IMR-90 (cell line): Measurements from ENCODE around the gene PKP3. TPM values are rescaled to one million over a fixed set of nuclear protein-coding genes. Genes with fewer than 3 reads are reported as not detected.

ENCODE experiments used
- ATAC-seq: fragments of 200-7000 bp; cut with Tn5 transposase; 2 replicates; pipeline ENCODE4 v1.9.1; 2020; ENCODE audit warnings: low read depth, mild to moderate bottlenecking, moderate library complexity
- BruUV-seq: library from RNA; stranded (reverse); fragments of 400-500 nt; replicated peaks from 2 replicates; lab custom pipeline; 2021; lab: Mats Ljungman, UMichigan
- CTCF ChIA-PET: fragments of 300-600 bp; formaldehyde crosslinking; extraction: SDS; loops from one replicate; lab custom pipeline; 2021; ENCODE audit warnings: antibody characterized with exemption; lab: Yijun Ruan, JAX
- POLR2A ChIA-PET: fragments of 300-600 bp; sonication (Branson Sonifier 250); formaldehyde crosslinking; loops from one replicate; lab custom pipeline; 2022; ENCODE audit warnings: antibody characterized with exemption; ENCODE audit not compliant: unreplicated experiment; lab: Charles Lee
- DNase-seq: peaks from one replicate; pipeline ENCODE4 v3.0.0; 2013
- H2AFZ ChIP-seq: replicated peaks from 2 replicates; pipeline ENCODE3; 2013; ENCODE audit warnings: low read length, mild to moderate bottlenecking; ENCODE audit not compliant: poor library complexity
- H2AK5ac ChIP-seq: 2 replicates; pipeline ENCODE4 v1.6.1; 2013; ENCODE audit warnings: low read depth, low read length, inconsistent platforms
- H2AK9ac ChIP-seq: replicated peaks from 2 replicates; pipeline ENCODE3; 2013; ENCODE audit warnings: mild to moderate bottlenecking, low read depth, low read length, moderate library complexity; ENCODE audit not compliant: poor library complexity
- H2BK120ac ChIP-seq: 2 replicates; pipeline ENCODE4 v1.6.1; 2013; ENCODE audit warnings: low read depth, low read length, inconsistent platforms
- H2BK15ac ChIP-seq: 3 replicates; pipeline ENCODE4 v1.6.1; 2013; ENCODE audit warnings: low read depth, low read length, inconsistent platforms
- H2BK20ac ChIP-seq: 2 replicates; pipeline ENCODE4 v1.6.1; 2013; ENCODE audit warnings: low read depth, mild to moderate bottlenecking, inconsistent platforms, low read length, moderate library complexity
- H2BK5ac ChIP-seq: 2 replicates; pipeline ENCODE4 v1.6.1; 2013; ENCODE audit warnings: mild to moderate bottlenecking, low read depth, low read length, inconsistent platforms; ENCODE audit not compliant: poor library complexity, severe bottlenecking
- H3K14ac ChIP-seq: replicated peaks from 2 replicates; pipeline ENCODE4 v1.6.1; 2013; ENCODE audit warnings: low read depth, low read length, inconsistent platforms
- H3K18ac ChIP-seq: 2 replicates; pipeline ENCODE4 v1.6.1; 2013; ENCODE audit warnings: low read depth, low read length, control low read depth
- H3K23ac ChIP-seq: 2 replicates; pipeline ENCODE4 v1.6.1; 2013; ENCODE audit warnings: low read depth, low read length, inconsistent platforms
- H3K27ac ChIP-seq: 2 replicates; pipeline ENCODE4 v1.5.1; 2013; ENCODE audit warnings: mild to moderate bottlenecking, control low read depth, low read length; ENCODE audit not compliant: insufficient read depth
- H3K27me3 ChIP-seq: 2 replicates; pipeline ENCODE4 v1.6.1; 2013; ENCODE audit warnings: low read length; ENCODE audit not compliant: control insufficient read depth, insufficient read depth
- H3K36me3 ChIP-seq: 2 replicates; pipeline ENCODE4 v1.6.1; 2013; ENCODE audit warnings: low read length, mixed read lengths; ENCODE audit not compliant: control insufficient read depth, insufficient read depth
- H3K4ac ChIP-seq: 2 replicates; pipeline ENCODE4 v1.6.1; 2013; ENCODE audit warnings: low read depth, low read length, inconsistent platforms
- H3K4me1 ChIP-seq: 2 replicates; pipeline ENCODE4 v1.6.1; 2013; ENCODE audit warnings: low read length, mixed read lengths; ENCODE audit not compliant: control insufficient read depth, insufficient read depth
- H3K4me2 ChIP-seq: 2 replicates; pipeline ENCODE4 v1.6.1; 2013; ENCODE audit warnings: low read depth, mild to moderate bottlenecking, control low read depth, low read length, moderate library complexity
- H3K4me3 ChIP-seq: 2 replicates; pipeline ENCODE4 v1.5.1; 2013; ENCODE audit warnings: low read depth, mild to moderate bottlenecking, control low read depth, low read length, moderate library complexity; ENCODE audit not compliant: insufficient read depth
- H3K56ac ChIP-seq: 2 replicates; pipeline ENCODE4 v1.6.1; 2013; ENCODE audit warnings: low read length, inconsistent platforms; ENCODE audit not compliant: insufficient read depth; ENCODE audit errors: extremely low read depth
- H3K79me1 ChIP-seq, 2 experiments: 2 replicates each; pipeline ENCODE4 v1.6.1; 2013; ENCODE audit warnings: low read length in 2 of 2, inconsistent platforms in 1 of 2, low read depth in 1 of 2
- H3K9ac ChIP-seq: 2 replicates; pipeline ENCODE4 v1.6.1; 2013; ENCODE audit warnings: low read depth, low read length, control low read depth
- H3K9me1 ChIP-seq: 2 replicates; pipeline ENCODE4 v1.6.1; 2013; ENCODE audit warnings: low read length, inconsistent platforms; ENCODE audit not compliant: insufficient read depth
- H3K9me3 ChIP-seq: 2 replicates; pipeline ENCODE4 v1.6.1; 2013; ENCODE audit warnings: low read length; ENCODE audit not compliant: control insufficient read depth, insufficient read depth
- H4K20me1 ChIP-seq: 2 replicates; pipeline ENCODE4 v1.6.1; 2013; ENCODE audit warnings: low read length, inconsistent platforms; ENCODE audit not compliant: insufficient read depth
- H4K5ac ChIP-seq: 2 replicates; pipeline ENCODE4 v1.6.1; 2013; ENCODE audit warnings: mild to moderate bottlenecking, low read depth, low read length, control low read depth
- H4K8ac ChIP-seq, 2 experiments: 2 replicates each; pipeline ENCODE4 v1.6.1; 2013; ENCODE audit warnings: low read depth in 2 of 2, low read length in 2 of 2, control low read depth in 1 of 2, inconsistent platforms in 1 of 2
- H4K91ac ChIP-seq: 2 replicates; pipeline ENCODE4 v1.6.1; 2013; ENCODE audit warnings: low read depth, low read length, inconsistent platforms; ENCODE audit not compliant: insufficient read depth
- CTCF ChIP-seq: conservative IDR thresholded peaks from 2 replicates; pipeline ENCODE4 v1.5.1; 2012; ENCODE audit warnings: mild to moderate bottlenecking, low read depth, low read length, improper control_type of control experiment
- RFX5 ChIP-seq: IDR thresholded peaks from 2 replicates; pipeline ENCODE4 v1.8.0; 2012; ENCODE audit warnings: low read depth, mild to moderate bottlenecking, low read length, moderate library complexity
- WGBS, 2 experiments: methylation state at CpG; one replicate each; pipeline versions ENCODE4 v1.1.5 to v1.1.7; 2013; ENCODE audit warnings: missing lambda C conversion rate in 2 of 2; ENCODE audit not compliant: insufficient read length in 1 of 2; ENCODE audit errors: extremely low coverage in 2 of 2; 5-methylcytosine and 5-hydroxymethylcytosine counted together
- dilution Hi-C: fragments of 300-500 bp; cut with HindIII; formaldehyde crosslinking; loops from one replicate; pipeline ENCODE4 v1.14.3; 2018; ENCODE audit warnings: low sequenced_read_pairs; ENCODE audit not compliant: unreplicated experiment
- in situ Hi-C: fragments of 300-500 bp; cut with MboI; formaldehyde crosslinking; loops from 3 replicates; pipeline ENCODE4 v1.14.3; 2019; ENCODE audit warnings: low sequenced_read_pairs, inconsistent platforms, mixed read lengths
- intact Hi-C: fragments of 100-400 bp; cut with micrococcal nuclease; formaldehyde crosslinking; loops from 2 replicates; pipeline ENCODE4 v1.10.0; 2022
- polyA plus RNA-seq, 3 experiments: library from polyadenylated mRNA; depleted of rRNA; stranded (reverse); fragments of >200 nt; gene quantifications; 2 replicates each; pipeline ENCODE4 v1.2.3, GENCODE V29; 2012; ENCODE audit warnings: low replicate concordance in 1 of 3
- total RNA-seq: library from RNA; depleted of rRNA; stranded (reverse); fragments of >200 nt; gene quantifications from 2 replicates; pipeline ENCODE4 v1.2.3, GENCODE V29; 2012

The PKP3 gene
- total and polyA plus RNA-seq, 2 of the 4 experiments (the other 2 are of a cell fraction), result 1.5 to 2.2 TPM

GRCh38 chr11:370070-370941 lies 23.7 kb upstream of the PKP3 start:
- no TSS peak for BruUV-seq
- no peak for ATAC-seq
- dilution Hi-C loops, result no loop called here

More at GRCh38 chr11:370070-370941, 23.7 kb upstream of the PKP3 start:
- no peaks in the 10 kb centered on the region for H3K9me1 ChIP-seq
- no peak overlapping the region for H2BK15ac ChIP-seq
- H2BK120ac ChIP-seq, result no peak overlapping the region
- no peak overlapping the region for H4K91ac ChIP-seq
- no peaks in the 10 kb centered on the region for H3K9me3 ChIP-seq
- no peak overlapping the region; the same call in 1 of the 2 replicates for H3K56ac ChIP-seq
- 29% methylated on average over 9 of the region's 42 CpGs; no CpG with 5 or more reads in 1 of the 2 experiments for WGBS, 2 experiments
- peak overlapping the region; percentile 95 for H2AK9ac ChIP-seq
- in situ Hi-C loops, result no loop called here
- peak overlapping the region; percentile 67 for H2AFZ ChIP-seq
- H4K8ac ChIP-seq, result no peak overlapping the region
- H3K14ac ChIP-seq, result 0 out of 2 replicates have a peak overlapping the region, but pooled peaks have one; percentile 51
- no peak for DNase-seq
- H3K79me1 ChIP-seq, result 0 out of 4 replicates have a peak, but pooled peaks cover 0 to 2% of the 10 kb centered on the region in 2 experiments
- H3K4ac ChIP-seq, result no peak overlapping the region
- H3K9ac ChIP-seq, result peak overlapping the region; percentile 65
- H2BK5ac ChIP-seq, result no peak overlapping the region
- TF ChIP-seq RFX5 (no peak), CTCF (no peak)
- peak overlapping the region; percentile 26; the same call in 1 of the 2 replicates for H3K27ac ChIP-seq
- peak overlapping the region; percentile 85 for H3K4me2 ChIP-seq
- CTCF ChIA-PET, result interaction anchor here (0.7 kb wide), 1 partner anchor 64 kb away, joined by 3 read pairs; no protein-coding TSS in a partner anchor
- peaks cover 7% of the 10 kb centered on the region for H3K4me1 ChIP-seq
- H4K5ac ChIP-seq, result no peak overlapping the region
- H3K36me3 ChIP-seq, result peaks cover 23% of the 10 kb centered on the region
- no peak overlapping the region for H2BK20ac ChIP-seq
- peaks cover 10% of the 10 kb centered on the region for H3K27me3 ChIP-seq
- H2AK5ac ChIP-seq, result no peak overlapping the region
- H3K4me3 ChIP-seq, result peak overlapping the region; percentile 70
- H3K18ac ChIP-seq, result no peak overlapping the region
- no peak overlapping the region for H3K23ac ChIP-seq
- peaks cover 13% of the 10 kb centered on the region; the same call in 1 of the 2 replicates for H4K20me1 ChIP-seq
- intact Hi-C loops, result no loop called here
- POLR2A ChIA-PET, result no interaction called here
